A549 treated with Mapracorat at 1 μM for 4 hours (cell line): ENCODE measurements around the gene NR2C2. TPM values are rescaled to one million over a fixed set of nuclear protein-coding genes. Genes with fewer than 3 reads are reported as not detected.

Experiments used
- total RNA-seq: library from RNA; stranded (reverse); fragments of 200-300 nt; extraction: Qiagen RNA extraction; gene quantifications from 5 replicates; pipeline ENCODE4 v1.2.3, GENCODE V29; 2022

The NR2C2 gene
- 10.5 to 20.4 TPM (median 15.5 TPM) in 5 replicates for total RNA-seq

DNA sequence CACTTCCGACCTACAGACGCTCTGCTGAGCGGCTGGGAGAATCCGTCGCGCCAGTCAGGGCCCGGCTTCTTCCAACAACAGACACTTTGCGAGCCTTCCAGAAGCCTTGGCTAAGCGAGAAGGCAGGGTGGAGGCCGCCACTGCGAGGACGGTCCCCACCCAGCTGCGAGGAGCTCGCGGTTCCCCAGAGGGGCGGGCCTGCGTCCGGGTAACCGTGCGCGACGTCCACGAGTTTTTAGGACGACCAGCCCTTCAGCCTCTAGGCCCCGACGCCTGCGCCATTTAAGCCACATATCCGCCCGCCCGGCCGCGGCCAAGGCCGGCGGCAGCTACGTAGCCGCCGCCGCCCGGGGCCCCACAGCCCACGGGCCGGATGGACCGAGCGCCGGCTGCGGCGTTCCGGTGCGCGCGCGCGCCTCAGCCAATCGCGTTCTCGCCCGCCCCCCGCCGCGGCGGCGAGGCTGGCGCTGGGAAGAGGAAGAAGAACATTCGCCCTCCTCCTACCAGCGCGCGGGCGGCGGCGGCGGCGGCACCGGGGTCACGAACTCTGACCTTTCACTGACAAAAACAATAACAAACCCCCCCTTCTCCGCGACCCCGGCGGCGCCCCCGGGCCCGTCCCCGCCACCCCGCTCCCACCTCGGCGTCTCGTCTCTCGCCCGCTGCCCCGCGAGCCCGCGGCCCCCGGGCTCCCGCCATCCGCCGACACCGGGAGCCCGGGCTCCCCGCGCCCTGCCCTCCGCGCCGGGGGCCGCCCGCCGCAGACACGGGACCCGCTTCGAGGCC, at the start of gene NR2C2:
TSS of gene NR2C2 (plus strand) at position 484 of the 786 bp plus-strand sequence. CDS start 56,332 bp downstream, outside the sequence.

DNA sequence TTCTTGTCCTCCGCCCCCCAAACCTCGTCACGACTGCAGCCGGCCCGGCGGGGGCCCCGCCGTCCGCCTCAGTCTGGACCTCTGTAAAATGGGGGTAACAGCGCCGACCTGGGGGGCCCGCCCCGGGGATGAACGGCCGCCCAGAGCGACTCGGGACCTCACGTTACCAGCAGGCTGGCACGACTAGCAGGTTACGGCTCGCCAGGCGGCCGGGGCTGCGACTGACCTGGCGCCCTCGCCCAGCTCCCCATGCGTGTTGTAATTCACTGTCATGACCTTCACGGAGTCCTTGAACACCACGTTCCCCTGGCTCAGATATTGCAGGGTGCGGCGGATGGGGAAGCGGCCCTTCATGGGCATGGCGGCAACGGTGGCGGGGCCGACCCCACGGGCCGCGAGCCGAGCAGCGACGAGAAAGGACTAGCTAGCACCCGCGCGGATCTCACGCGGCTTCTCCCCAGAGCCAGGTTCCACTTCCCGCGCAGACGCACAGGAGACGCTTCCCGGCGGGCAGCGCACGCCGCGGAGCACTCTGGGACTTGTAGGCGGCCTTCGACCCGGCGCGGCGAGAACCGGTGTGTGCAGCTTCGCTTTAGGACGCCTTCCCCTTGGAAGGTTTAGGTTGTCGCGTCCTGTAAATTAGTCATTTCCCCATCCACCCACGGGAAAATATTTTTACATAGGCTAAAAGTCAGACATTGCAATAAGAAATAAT, 117.6 kb downstream of the NR2C2 start, which contains the start of gene MRPS25:
TSS of gene MRPS25 (minus strand) at position 481 of the 715 bp plus-strand sequence. CDS start at position 360, 121 bp downstream.

Other genes starting within 250 kb of the NR2C2 start
- gene FGD5, start 128.6 kb upstream of the NR2C2 start, total RNA-seq: not detected in 5 replicates
- 44.9 to 61.7 TPM (median 55.9 TPM) in 5 replicates for gene MRPS25, start 117.7 kb downstream of the NR2C2 start, total RNA-seq
- gene RBSN, start 151.6 kb downstream of the NR2C2 start, total RNA-seq: 8.6 to 10.9 TPM (median 10.4 TPM) in 5 replicates